ENCODE measurements around the gene TWF2.

TWF2 gene

DNA sequence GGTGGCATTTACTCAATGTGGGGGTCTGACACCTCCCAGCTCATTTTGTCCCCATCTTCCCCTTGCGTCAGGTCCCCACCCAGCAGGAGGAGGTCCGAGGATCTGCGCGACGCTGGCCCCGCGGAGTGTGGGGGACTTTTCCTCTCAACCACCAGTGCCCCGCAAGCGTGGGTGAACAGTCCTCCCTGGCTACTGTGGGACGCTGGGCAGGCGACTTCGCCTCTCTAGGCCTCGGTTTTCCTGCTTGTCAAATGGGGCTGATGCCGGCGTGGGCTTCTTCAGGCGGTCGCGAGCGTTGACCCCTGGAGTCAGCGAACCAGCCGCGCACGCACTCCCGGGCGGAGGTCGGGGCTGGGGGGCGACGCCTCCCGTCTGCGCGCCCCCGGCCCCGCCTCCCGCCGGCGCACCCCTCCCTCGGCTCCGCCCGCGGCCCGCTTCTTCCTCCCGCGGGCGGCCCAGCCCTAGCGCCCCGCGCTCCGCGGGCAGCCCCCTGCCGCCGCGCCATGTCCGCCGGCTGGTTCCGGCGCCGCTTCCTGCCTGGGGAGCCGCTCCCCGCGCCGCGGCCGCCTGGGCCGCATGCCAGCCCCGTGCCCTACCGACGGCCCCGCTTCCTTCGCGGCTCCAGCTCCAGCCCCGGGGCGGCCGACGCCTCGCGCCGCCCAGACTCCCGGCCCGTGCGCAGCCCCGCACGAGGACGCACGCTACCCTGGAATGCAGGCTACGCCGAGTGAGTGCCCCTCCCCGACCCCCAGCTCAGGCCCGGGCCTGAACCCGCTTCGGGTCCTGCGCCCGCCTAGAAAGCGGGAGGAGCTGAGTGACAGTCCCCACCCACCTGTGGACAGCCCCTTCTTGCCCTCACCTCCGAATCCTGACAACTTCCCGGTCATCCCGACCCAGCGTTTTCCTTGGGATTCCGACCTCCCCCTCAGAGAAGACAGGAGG, 6.6 kb upstream of the TWF2 start, which contains the start of gene PPM1M:
PPM1M (plus strand) TSS at position 438 of the 942 bp plus-strand sequence; CDS start at position 504, 66 bp downstream.
- H3K9ac ChIP-seq (ENCODE audit: low read length) = peak within 1 kb of the TSS; percentile 79
- H3K9me3 ChIP-seq (ENCODE audit: low read length) = no peaks in the 10 kb centered on the region
- H3K4me3 ChIP-seq (ENCODE audit: low read depth in 1 of 2, low read length in 2 of 2) = peak within 1 kb of the TSS; percentile 62 to 76
- H3K27ac ChIP-seq (ENCODE audit: low read depth, low read length) = peak within 1 kb of the TSS; percentile 92
- H3K4me1 ChIP-seq (ENCODE audit: insufficient read depth, low read length) = peaks cover 17% of the 10 kb centered on the region
- peaks cover 17% of the 10 kb centered on the region for H3K36me3 ChIP-seq (ENCODE audit: insufficient read depth, low read length)
- H3K27me3 ChIP-seq (ENCODE audit: control insufficient read depth in 1 of 2, insufficient read depth in 2 of 2, low read length in 2 of 2) = no peaks in the 10 kb centered on the region

DNA sequence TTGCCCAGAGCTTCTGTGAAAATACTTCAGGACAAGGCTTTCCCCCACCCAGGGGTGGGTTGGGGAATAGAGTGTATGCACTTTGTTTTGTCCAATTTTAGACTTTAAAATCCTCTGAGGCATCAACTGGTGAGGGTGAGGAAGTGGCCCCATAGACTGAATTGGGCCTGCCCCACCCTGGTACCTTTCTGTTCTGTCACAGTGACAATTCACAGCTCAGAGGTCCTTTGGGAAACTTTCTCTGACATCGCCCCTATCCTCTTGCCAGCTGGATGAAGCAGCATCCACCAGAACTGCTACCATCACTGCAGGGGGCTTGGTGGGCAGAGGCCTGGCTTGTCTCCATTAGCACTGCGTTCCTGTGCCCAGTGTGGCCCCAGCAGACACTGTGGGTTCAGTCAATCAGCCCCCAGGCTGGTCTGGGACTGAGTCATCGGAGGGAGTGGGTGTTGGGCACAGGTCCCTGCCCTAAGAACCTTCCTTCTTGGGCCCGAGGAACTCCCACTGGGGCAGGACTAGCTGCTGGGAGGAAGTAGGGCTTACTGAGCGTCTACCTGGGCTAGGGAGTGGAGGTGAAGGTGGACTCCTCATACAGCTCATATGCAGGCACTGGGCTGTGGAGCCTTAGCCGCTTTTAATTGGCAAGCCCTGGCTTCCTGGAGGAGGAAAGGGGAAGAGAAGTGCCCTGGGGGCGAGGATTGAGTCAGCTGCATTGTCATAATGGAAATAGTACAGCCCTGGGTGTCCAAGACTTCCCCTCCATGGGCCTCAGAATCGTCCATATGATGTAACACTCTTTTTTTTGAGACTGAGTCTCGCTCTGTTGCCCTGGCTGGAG, 5.1 kb upstream of the TWF2 start:
- Histone ChIP-seq H3K36me3 (ENCODE audit: insufficient read depth, low read length) (peaks cover 10% of the 10 kb centered on the region), H3K9me3 (ENCODE audit: low read length) (no peaks in the 10 kb centered on the region), H3K27ac (ENCODE audit: low read depth, low read length) (no peak overlapping the region), H3K4me3 (ENCODE audit: low read depth in 1 of 2, low read length in 2 of 2) (no peak overlapping the region), H3K4me1 (ENCODE audit: insufficient read depth, low read length) (peaks cover 25% of the 10 kb centered on the region), H3K27me3 (ENCODE audit: control insufficient read depth in 1 of 2, insufficient read depth in 2 of 2, low read length in 2 of 2) (no peaks in the 10 kb centered on the region), H3K9ac (ENCODE audit: low read length) (no peak overlapping the region)

DNA sequence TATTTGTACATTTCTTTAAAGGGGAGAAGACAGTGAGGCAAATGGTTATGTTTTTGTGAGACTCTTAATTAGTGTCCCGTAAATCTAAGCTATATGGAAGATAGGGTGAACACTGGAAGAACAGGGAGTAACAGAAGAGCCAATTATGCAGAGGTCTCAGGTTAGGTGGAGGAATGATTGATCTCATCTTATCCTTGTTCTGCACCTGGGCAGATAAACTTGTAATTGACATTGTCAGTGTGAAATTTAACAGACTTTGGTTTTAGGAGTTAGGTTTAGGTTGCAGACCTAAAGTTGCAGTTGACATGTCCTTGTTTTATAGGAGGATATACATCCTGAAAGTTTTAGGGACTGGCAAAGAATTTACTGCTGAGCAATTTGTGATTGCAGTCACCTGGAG, 3.1 kb upstream of the TWF2 start:
- peaks cover 37% of the 10 kb centered on the region for H3K4me1 ChIP-seq (ENCODE audit: insufficient read depth, low read length)
- no peak overlapping the region for H3K27ac ChIP-seq (ENCODE audit: low read depth, low read length)
- no peaks in the 10 kb centered on the region for H3K9me3 ChIP-seq (ENCODE audit: low read length)
- no peaks in the 10 kb centered on the region for H3K27me3 ChIP-seq (ENCODE audit: control insufficient read depth in 1 of 2, insufficient read depth in 2 of 2, low read length in 2 of 2)
- no peak overlapping the region for H3K9ac ChIP-seq (ENCODE audit: low read length)
- H3K36me3 ChIP-seq (ENCODE audit: insufficient read depth, low read length) = no peaks in the 10 kb centered on the region
- no peak overlapping the region for H3K4me3 ChIP-seq (ENCODE audit: low read depth in 1 of 2, low read length in 2 of 2)

DNA sequence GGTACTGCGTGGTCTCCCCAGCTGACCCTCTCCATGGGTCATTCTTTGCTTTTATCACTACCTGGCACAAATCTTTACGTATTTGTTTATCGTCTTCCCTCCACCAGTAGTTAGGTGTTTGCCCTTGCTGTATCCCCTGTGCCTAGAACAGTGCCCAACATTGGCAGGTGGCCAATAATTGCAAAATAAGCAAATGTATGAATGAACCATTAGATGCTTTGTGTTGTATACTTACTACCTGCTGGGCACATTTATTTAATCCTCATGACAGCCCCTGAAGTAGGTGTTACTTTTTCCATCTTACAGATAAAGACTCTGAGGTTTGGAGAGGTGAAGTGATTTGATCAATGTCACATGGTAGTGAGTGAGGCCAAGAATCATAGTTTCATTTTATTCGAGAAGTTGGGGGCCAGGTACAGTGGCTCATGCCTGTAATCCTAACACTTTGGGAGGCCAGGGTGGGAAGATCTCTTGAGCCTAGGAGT, 2.0 kb upstream of the TWF2 start:
- H3K9me3 ChIP-seq (ENCODE audit: low read length) = no peaks in the 10 kb centered on the region
- no peaks in the 10 kb centered on the region for H3K27me3 ChIP-seq (ENCODE audit: control insufficient read depth in 1 of 2, insufficient read depth in 2 of 2, low read length in 2 of 2)
- no peaks in the 10 kb centered on the region for H3K36me3 ChIP-seq (ENCODE audit: insufficient read depth, low read length)
- H3K4me1 ChIP-seq (ENCODE audit: insufficient read depth, low read length) = peaks cover 39% of the 10 kb centered on the region
- H3K9ac ChIP-seq (ENCODE audit: low read length) = no peak overlapping the region
- no peak overlapping the region for H3K27ac ChIP-seq (ENCODE audit: low read depth, low read length)
- H3K4me3 ChIP-seq (ENCODE audit: low read depth in 1 of 2, low read length in 2 of 2) = no peak overlapping the region

DNA sequence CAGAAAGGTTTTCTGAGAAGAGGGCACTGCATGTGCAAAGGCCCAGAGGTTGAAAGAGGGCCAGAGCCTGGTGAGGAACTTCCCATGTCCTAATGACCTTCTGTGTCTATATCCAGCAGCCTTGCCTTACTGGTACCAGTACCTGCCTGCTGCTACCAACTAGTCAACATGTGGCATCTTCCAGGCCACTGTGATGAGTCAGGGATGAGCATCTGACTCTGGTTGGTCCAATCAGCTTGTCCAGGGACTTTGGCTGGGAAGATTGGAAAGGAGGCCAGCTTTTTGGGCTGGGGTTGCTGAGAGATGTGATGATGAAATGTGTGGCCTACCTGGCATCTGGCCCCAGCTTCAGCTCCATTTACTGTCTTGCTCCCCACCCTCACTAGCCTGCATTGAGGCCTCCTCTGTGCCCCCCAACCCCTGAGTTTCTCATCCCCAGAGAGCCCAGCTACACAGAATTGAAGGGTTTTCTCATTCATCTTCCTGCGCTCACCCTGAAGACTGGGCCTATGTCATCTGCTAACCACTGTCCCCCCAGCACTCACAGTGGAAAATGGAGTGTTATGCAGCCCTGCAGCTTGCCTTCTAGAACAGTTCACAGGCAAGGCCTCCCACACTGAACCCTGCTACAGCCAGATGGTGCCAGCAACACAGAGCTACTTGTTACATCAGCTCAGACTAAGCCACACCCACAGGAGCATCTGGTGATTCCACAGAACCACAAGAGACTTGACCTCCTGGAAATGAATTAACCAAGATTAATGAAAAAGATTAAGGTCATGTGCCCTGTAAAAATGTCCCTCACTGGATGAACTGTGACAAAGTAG, 1.3 kb upstream of the TWF2 start:
- Histone ChIP-seq H3K36me3 (ENCODE audit: insufficient read depth, low read length) (peaks cover 4% of the 10 kb centered on the region), H3K9ac (ENCODE audit: low read length) (no peak overlapping the region), H3K27ac (ENCODE audit: low read depth, low read length) (peak overlapping the region; percentile 99), H3K9me3 (ENCODE audit: low read length) (no peaks in the 10 kb centered on the region), H3K4me3 (ENCODE audit: low read depth in 1 of 2, low read length in 2 of 2) (no peak overlapping the region), H3K4me1 (ENCODE audit: insufficient read depth, low read length) (peaks cover 44% of the 10 kb centered on the region), H3K27me3 (ENCODE audit: control insufficient read depth in 1 of 2, insufficient read depth in 2 of 2, low read length in 2 of 2) (no peaks in the 10 kb centered on the region)

DNA sequence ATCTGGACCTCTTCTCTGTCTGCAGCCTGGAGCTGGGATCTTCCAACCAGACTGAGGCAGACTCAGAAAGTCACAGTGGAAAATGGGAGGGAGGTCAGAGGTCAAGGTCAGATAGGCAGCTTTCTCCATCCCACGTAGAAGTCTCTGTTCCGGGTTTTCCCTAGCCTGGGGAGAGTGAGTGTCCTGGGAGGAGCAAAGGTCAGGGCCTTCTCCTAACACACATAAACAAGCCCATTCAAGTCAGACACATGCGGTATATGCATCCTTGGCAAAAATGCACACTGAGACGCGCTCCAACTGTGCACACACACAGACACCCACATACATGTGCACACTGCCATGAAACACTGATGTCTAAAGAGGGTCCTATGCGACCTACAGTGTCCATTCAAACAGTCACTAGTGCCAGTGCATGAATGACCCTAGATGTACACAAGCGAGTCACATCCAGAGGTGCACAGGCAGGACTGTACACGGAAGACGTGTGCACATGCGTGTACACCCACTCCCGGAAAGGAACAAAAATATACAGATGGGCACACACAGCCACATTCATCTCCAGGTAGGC, 681 bp downstream of the TWF2 start:
- Histone ChIP-seq H3K9me3 (ENCODE audit: low read length) (no peaks in the 10 kb centered on the region), H3K36me3 (ENCODE audit: insufficient read depth, low read length) (peaks cover 15% of the 10 kb centered on the region), H3K9ac (ENCODE audit: low read length) (peak overlapping the region; percentile 63), H3K27me3 (ENCODE audit: control insufficient read depth in 1 of 2, insufficient read depth in 2 of 2, low read length in 2 of 2) (no peaks in the 10 kb centered on the region), H3K27ac (ENCODE audit: low read depth, low read length) (peak overlapping the region; percentile 99), H3K4me1 (ENCODE audit: insufficient read depth, low read length) (peaks cover 53% of the 10 kb centered on the region), H3K4me3 (ENCODE audit: low read depth in 1 of 2, low read length in 2 of 2) (peak overlapping the region; percentile 47 to 98)

DNA sequence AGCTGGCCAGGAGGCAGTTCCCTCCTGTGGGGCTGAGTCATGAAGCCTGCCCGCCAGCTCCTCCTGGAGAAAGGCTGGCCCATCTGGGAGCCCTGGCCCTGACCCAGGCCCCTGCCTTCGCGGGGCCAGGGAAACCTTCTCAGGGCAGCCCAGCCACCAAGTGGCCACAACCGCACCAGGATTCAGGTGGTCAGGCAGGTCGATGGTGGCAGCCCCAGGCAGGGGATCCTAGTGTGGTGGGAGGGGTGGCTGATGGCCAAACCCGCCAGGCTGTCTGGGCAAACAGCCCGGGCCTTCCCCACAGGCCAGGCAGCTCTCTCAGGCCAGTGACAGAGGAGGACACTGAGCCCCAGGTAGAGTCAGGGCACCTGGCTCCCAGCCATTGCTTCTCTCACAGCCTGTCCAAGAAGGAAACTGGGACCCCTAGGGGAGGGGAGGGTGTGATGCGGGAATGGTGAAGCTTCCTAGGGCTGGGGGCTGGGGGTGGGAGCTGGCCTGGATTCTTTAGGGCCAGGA, 1.2 kb downstream of the TWF2 start:
- Histone ChIP-seq H3K9ac (ENCODE audit: low read length) (peak overlapping the region; percentile 63), H3K4me3 (ENCODE audit: low read depth in 1 of 2, low read length in 2 of 2) (peak overlapping the region; percentile 47 to 98), H3K9me3 (ENCODE audit: low read length) (no peaks in the 10 kb centered on the region), H3K27me3 (ENCODE audit: control insufficient read depth in 1 of 2, insufficient read depth in 2 of 2, low read length in 2 of 2) (no peaks in the 10 kb centered on the region), H3K4me1 (ENCODE audit: insufficient read depth, low read length) (peaks cover 53% of the 10 kb centered on the region), H3K36me3 (ENCODE audit: insufficient read depth, low read length) (peaks cover 15% of the 10 kb centered on the region), H3K27ac (ENCODE audit: low read depth, low read length) (peak overlapping the region; percentile 99)

DNA sequence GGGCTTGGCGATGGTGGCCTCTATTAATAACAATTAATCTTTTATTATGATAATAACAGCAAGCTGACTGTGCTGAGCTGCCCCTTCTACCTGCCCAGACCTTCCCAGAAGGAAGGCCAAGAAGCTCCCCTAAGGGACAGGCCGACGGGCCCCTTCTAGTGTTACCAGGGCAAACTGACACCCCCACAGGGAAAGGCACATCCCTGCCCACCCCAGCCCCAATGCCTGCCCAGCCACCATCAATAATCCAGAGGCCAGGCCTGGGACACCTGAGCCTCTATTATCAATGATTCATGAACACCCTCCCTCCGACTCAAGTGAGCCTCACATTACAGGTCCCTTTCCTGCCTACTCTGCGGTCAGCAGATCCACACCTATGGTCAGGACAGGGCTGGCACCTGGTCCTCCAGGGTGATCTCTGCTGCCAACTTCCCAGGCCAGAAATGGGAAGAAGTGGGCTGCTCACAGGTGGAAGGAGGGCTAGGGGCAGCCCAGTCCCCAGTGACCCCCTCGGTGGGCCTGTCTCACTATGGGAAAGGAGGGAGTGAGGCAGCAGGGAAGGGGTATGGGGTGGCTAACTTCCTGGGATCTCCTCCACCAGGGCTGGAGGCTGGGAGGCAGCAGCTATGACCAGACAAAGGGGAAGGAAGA, 1.8 kb downstream of the TWF2 start:
- Histone ChIP-seq H3K27ac (ENCODE audit: low read depth, low read length) (peak overlapping the region; percentile 99), H3K4me1 (ENCODE audit: insufficient read depth, low read length) (peaks cover 53% of the 10 kb centered on the region), H3K27me3 (ENCODE audit: control insufficient read depth in 1 of 2, insufficient read depth in 2 of 2, low read length in 2 of 2) (no peaks in the 10 kb centered on the region), H3K4me3 (ENCODE audit: low read depth in 1 of 2, low read length in 2 of 2) (peak overlapping the region in 1 of 2 donors; percentile 98), H3K9me3 (ENCODE audit: low read length) (no peaks in the 10 kb centered on the region), H3K9ac (ENCODE audit: low read length) (peak overlapping the region; percentile 63), H3K36me3 (ENCODE audit: insufficient read depth, low read length) (peaks cover 16% of the 10 kb centered on the region)

DNA sequence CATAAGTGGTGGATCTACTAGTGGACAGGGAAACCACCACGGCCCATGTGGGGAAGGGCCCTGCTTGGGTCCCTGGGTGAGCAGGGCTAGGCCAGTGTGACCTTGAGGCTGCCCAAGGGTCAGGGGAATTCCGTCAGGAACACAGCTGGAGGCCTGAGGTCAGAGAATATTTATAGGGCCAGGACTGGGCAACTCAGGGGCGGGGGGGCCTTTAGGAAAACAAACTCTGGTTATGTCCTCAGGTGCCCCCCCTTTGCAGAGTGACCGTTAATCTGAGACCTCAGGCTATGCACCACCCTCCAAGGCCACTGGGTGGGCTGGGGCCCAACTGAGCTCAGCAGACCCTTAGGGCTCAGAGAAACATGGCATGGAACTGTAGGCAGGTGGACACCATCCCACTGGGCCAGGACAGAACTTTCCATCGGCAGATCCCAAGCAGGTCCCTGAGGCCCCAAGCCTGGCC, 2.5 kb downstream of the TWF2 start:
- no peak overlapping the region for H3K4me3 ChIP-seq (ENCODE audit: low read depth in 1 of 2, low read length in 2 of 2)
- H3K4me1 ChIP-seq (ENCODE audit: insufficient read depth, low read length) = peaks cover 53% of the 10 kb centered on the region
- no peaks in the 10 kb centered on the region for H3K27me3 ChIP-seq (ENCODE audit: control insufficient read depth in 1 of 2, insufficient read depth in 2 of 2, low read length in 2 of 2)
- H3K9me3 ChIP-seq (ENCODE audit: low read length) = no peaks in the 10 kb centered on the region
- H3K36me3 ChIP-seq (ENCODE audit: insufficient read depth, low read length) = peaks cover 23% of the 10 kb centered on the region
- H3K27ac ChIP-seq (ENCODE audit: low read depth, low read length) = peak overlapping the region; percentile 99
- peak overlapping the region; percentile 63 for H3K9ac ChIP-seq (ENCODE audit: low read length)
